M059J (cell line): Measurements from ENCODE around the gene TCF25. TPM values are rescaled to one million over a fixed set of nuclear protein-coding genes. Genes with fewer than 3 reads are reported as not detected.
"Not testable (repeated sequence)": the region's sequence is repeated elsewhere in the genome, so short reads cannot be mapped to it uniquely, and the experiment has no call there.

Experiments
- DNase-seq: peaks from one replicate; pipeline ENCODE4 v3.0.0-alpha.2; 2012; ENCODE audit warnings: low read depth
- total RNA-seq: library from RNA; depleted of rRNA; stranded (reverse); fragments of >200 nt; shearing (Covaris generic); gene quantifications from 2 replicates; pipeline ENCODE4 v1.2.3, GENCODE V29; 2014; rRNA removed

TCF25 gene, protein sequence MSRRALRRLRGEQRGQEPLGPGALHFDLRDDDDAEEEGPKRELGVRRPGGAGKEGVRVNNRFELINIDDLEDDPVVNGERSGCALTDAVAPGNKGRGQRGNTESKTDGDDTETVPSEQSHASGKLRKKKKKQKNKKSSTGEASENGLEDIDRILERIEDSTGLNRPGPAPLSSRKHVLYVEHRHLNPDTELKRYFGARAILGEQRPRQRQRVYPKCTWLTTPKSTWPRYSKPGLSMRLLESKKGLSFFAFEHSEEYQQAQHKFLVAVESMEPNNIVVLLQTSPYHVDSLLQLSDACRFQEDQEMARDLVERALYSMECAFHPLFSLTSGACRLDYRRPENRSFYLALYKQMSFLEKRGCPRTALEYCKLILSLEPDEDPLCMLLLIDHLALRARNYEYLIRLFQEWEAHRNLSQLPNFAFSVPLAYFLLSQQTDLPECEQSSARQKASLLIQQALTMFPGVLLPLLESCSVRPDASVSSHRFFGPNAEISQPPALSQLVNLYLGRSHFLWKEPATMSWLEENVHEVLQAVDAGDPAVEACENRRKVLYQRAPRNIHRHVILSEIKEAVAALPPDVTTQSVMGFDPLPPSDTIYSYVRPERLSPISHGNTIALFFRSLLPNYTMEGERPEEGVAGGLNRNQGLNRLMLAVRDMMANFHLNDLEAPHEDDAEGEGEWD
- total RNA-seq, result 88.3 and 103 TPM in 2 replicates

DNA sequence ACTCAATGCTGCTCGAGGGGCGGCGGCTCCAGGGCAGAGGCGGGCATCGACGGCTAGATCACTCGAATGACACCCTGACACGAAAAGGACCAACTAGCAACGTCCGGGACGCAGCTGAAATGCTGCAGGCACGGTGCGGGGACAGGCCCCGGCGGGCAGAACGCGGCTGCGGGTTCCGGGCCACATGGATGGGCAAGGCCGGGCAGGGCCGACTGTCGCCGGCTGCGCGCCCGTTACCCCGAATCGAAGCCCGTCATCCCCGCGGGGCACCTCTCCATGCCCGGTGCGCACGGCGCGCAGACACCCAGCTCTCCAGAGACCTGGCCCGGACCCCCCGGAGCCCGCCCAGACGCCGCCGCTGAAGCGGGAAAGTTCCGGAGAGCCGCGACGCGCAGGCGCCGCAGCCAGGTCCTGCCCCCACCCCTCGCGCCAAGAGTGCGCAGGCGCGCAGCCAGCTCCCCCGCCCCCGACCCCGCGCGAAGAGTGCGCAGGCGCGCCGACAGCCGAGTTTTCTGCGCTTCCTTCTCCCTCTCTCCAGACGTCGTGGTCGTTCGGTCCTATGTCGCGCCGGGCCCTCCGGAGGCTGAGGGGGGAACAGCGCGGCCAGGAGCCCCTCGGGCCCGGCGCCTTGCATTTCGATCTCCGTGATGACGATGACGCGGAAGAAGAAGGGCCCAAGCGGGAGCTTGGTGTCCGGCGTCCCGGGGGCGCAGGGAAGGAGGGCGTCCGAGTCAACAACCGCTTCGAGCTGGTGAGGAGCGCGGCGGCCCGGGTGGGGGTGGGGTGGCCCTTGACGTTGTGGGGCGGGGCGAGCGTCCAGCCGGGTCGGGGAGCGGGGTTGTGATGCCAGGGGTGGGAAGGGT is at the start of gene TCF25:
TSS of gene TCF25 (plus strand) at position 484 of the 863 bp plus-strand sequence. CDS start at position 560, 76 bp downstream.
- peak; percentile 80 for DNase-seq

GRCh38 chr16:89823824-89824148 is 49.6 kb upstream of the TCF25 start:
- DNase-seq, result not testable (repeated sequence)

DNA sequence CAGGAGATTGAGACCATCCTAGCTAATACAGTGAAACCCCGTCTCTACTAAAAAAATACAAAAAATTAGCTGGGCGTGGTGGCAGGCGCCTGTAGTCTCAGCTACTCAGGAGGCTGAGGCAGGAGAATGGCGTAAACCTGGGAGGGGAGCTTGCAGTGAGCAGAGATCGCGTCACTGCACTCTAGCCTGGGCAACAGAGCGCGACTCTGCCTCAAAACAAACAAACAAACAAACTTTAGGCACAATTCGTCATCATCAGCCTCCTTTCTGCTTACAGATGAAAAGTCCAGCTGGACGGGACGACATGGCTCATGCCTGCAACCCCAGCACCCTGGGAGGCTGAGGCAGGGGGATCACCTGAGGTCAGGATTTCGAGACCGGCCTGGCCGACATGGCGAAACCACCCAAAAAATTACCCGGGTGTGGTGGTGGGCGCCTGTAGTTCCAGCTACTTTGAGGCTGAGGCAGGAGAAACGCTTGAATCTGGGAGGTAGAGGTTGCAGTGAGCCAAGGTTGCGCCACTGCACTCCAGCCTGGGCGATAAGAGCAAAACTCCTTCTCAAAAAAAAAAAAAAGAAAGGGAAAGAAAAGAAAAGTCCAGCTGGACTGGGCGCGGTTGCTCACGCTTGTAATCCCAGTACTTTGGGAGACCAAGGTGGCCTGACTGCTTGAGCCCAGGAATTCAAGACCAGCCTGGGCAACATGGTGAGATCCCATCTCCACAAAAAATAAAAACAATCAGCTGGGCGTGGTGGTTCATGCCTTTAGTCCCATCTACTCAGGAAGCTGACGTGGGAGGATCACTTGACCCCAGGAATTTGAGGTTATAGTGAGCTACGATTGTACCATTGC is 46.6 kb upstream of the TCF25 start:
- DNase-seq, result peak; percentile 29

DNA sequence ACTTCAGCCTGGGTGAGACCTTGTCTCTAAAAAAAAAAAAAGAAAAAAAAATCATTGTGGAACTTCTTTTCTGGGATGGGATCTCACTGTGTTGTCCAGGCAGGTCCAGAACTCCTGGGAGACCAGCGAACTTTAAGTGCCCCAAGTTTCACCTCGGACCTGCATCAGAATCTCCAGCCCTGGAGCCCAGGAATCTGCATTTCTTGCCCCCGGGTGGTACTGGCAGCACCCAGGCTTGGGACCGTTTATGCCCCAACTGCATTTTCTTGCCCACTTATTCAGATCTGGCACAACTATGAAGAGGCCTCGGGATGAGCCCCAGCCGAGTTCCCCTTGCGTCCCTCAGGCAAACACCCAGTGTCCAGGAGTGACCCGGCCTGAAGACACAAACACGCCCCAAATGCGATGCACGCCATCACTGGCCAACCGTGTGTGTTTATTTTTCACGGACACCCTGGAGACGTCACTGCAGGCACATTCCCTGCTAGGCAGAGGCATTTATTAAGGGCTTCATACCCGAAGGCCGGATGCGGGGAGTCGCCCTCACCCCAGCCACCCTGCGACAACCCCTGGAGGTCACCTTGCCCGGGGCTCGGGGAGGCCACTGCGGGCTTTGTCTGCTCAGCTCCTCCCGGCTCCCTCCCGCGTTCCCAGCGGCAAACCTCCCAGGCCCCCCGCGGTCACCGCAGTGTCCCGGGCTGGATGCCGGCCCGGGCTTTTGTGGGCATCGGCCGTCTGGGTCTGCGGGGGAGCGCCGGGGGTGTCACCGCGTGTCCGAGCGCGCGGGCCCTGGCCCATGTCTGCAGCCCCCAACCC is 45.8 kb upstream of the TCF25 start:
- peak; percentile 91 for DNase-seq

- DNase-seq, result peak; percentile 69
Observed at GRCh38 chr16:89828199-89828869, 45.1 kb upstream of the TCF25 start, which contains the start of gene SPIRE2. SPIRE2 (plus strand) TSS chr16:89828475; CDS start chr16:89828551, 76 bp downstream.

DNA sequence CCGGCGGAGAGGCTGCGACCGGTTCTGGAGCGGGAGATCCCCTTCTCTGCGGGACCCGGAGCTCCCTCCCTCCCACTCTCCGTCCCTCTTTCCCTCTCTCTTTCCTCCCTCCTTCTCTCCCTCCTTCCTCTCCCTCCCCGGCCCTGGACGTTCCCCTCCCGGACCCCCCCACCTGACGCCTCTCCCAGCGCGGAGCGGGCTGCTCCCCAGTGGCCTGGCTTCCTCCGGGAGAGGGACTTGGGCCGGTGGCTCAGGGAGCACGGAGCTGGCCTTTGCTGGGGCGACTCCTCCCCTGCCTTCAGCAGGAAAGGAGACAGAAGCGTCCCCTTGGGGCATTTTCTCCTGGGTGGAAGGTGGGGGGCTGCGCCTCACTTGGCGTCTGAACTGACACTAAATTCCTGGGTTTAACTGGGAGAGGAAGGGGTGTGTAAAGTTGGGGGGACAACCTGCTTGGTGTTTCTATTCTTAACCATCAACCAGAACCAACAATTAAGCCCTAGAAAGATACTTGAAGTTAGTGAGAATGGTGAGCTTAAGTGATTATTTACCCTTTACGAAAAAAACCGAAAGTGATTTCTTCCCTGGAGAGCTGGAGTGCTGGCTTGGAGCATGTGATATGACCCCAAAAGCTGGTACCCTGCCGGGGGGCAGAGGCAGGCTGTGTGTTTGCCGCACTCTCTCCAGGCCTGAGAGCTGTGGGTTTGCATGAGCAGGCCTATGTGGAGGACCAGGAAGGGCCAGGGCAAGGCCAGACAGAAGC is 44.3 kb upstream of the TCF25 start:
- peak; percentile 24 for DNase-seq

DNA sequence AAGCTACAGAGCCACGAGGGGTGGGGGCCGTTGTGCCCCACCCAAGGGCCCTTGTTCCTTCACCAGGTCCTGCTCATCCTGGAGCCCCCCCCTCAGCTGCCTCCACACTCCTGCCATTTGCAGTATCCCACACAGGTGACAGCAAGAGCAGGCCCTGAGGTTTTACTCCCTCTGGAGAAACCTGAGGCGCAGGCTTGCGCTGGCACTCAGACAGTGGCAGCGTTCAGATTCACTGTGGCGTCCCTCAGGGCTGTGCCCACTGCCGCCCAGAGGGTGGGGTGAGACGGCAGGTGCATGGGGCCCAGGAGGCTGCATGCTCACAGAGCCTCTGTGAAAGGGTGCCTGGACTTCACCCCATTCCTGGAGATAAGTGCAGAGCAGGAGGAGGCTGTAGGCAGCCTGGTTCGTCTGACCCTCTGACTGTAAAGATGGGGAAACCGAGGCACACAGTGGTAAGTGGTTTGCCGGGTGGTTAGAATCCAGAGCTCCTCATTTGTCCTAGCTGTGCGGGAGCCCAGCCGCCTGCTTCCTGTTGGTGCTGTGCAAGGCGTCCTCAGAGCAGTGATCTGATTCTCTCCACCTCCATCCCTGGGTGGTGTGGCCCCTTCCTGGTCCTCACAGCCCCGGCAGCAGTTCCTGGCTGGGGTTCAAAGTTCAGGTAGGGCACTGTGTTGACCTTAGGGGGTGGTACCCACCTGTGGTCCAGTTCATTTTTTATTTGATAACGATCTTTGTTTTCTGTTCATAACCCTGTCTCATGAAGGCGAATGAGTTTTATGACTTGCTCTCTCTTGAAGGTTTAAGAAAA is 43.6 kb upstream of the TCF25 start:
- no peak for DNase-seq

- no peak for DNase-seq
Observed at GRCh38 chr16:89831810-89832328, 41.5 kb upstream of the TCF25 start.

GRCh38 chr16:89833664-89834363 is 39.6 kb upstream of the TCF25 start:
- DNase-seq, result not testable (repeated sequence)

GRCh38 chr16:89834813-89835363 is 38.5 kb upstream of the TCF25 start:
- not testable (repeated sequence) for DNase-seq

DNA sequence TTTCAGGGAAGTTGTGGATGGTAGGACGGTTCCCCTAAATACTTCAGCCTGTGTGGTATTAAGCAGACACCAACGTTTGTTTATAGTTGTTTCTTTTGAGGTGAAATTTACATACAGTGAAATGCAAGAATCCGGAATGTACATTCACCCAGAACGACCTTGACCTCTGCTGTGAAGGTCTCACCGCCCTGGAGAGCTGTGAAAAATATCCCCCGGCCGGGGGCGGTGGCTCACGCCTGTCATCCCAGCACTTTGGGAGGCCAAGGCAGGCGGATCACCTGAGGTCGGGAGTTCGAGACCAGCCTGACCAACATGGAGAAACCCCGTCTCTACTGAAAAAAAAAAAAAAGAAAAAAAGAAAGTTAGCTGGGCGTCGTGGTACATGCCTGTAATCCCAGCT is 36.9 kb upstream of the TCF25 start:
- not testable (repeated sequence) for DNase-seq

GRCh38 chr16:89837014-89837546 is 36.3 kb upstream of the TCF25 start:
- no peak for DNase-seq

DNA sequence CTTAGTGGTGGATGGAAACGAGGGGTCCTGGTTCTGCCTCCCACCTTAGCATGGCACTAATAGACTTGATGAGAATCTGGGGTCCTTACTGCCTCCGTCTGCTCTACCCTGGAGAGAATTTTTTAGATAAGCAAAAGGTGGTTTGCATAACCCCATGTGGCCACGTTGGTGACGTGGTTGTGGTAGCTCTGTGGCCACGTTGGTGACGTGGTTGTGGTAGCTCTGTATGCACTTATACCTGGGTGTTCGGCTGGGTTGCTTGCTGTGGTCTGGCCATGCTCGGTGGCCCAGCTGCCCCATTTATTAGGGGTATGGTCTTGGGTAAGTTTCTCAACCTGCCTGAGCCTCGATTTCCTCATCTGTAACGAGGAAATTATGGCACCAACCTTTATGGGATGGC is 32.1 kb upstream of the TCF25 start:
- DNase-seq, result no peak

DNA sequence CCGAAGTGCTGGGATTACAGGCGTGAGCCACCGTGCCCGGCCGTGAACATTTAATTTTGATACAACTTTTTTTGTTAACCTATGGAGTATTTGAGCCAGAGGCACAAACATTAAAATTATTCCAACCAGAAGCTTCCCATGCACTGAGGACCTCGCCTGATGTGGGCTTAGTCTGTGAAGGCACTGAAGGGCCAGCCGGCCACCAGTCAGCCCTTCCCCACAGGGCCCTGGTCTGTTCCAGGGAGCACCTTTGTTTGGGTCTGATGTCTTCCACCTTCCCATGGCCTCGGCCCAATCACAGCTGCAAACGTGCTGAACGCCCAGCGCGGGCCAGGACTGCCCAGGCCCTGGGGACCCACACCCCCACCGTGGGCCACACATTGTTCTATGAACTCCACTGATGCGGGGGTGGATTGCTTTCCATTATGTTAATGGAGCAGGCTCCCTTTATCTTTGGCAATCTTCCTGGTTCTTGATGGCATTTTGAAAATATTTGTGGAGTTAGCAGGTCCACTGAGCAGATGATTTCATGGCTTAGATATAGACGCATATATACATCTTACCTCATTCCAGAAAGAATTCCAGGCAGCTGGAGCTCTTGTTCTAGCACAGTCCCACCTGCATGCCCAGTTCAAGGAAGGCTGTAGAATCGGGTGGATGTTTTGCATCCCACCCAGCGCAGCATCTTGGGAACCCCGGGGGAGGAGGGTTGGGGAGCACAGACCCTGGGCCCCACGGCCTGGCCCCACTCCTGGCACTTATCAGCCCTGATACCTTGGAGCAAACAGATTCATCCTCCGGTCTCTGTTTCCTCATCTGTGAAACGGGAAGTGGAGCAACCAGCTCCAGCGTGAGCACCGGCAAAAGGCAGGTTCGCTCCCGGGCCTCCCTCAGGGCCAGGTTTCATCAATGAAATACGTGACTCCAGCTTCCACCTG is 30.7 kb upstream of the TCF25 start:
- DNase-seq, result peak; percentile 85
